GM19351 (cell line): Measurements from ENCODE around the gene VKORC1.

Source experiments
- ATAC-seq: cut with Tn5 transposase; IDR thresholded peaks from one replicate; pipeline ENCODE4 v1.9.1; 2021; ENCODE audit warnings: mild to moderate bottlenecking, moderate library complexity; ENCODE audit not compliant: unreplicated experiment

Gene VKORC1

GRCh38 chr16:31130899-31131298, 36.3 kb upstream of the VKORC1 start:
- ATAC-seq = no peak

- no peak for ATAC-seq
These were observed 35.8 kb upstream of the VKORC1 start for GRCh38 chr16:31130336-31130891.

- no peak for ATAC-seq
These were observed 35.2 kb upstream of the VKORC1 start for GRCh38 chr16:31129568-31130335.

GRCh38 chr16:31128711-31129567, 34.3 kb upstream of the VKORC1 start:
- no peak for ATAC-seq

GRCh38 chr16:31127182-31127581, 32.6 kb upstream of the VKORC1 start:
- no peak for ATAC-seq

GRCh38 chr16:31125844-31126243, 31.2 kb upstream of the VKORC1 start:
- no peak for ATAC-seq

- ATAC-seq = no peak
These were observed 25.5 kb upstream of the VKORC1 start for GRCh38 chr16:31120129-31120528.

GRCh38 chr16:31118223-31119155, 23.9 kb upstream of the VKORC1 start:
- ATAC-seq = no peak

GRCh38 chr16:31117384-31118222, 23.0 kb upstream of the VKORC1 start, which contains the start of gene KAT8:
Gene KAT8 (plus strand): TSS chr16:31117664. CDS start chr16:31117682, 18 bp downstream.
- peak; percentile 93 for ATAC-seq

- ATAC-seq = no peak
These were observed 19.9 kb upstream of the VKORC1 start for GRCh38 chr16:31114468-31114867.

GRCh38 chr16:31113121-31114120, 18.8 kb upstream of the VKORC1 start:
- no peak for ATAC-seq

GRCh38 chr16:31112711-31113110, 18.1 kb upstream of the VKORC1 start:
- ATAC-seq = no peak

GRCh38 chr16:31111881-31112466, 17.4 kb upstream of the VKORC1 start:
- no peak for ATAC-seq

GRCh38 chr16:31110106-31111034, 15.8 kb upstream of the VKORC1 start:
- ATAC-seq = no peak

GRCh38 chr16:31109622-31110021, 15.0 kb upstream of the VKORC1 start:
- no peak for ATAC-seq

- ATAC-seq = no peak
These were observed 14.4 kb upstream of the VKORC1 start for GRCh38 chr16:31108794-31109558.
